WTC11 (cell line): ENCODE data around the gene KIF2C. TPM values are rescaled to one million over a fixed set of nuclear protein-coding genes. Genes with fewer than 3 reads are reported as not detected.

Experiments
- ATAC-seq: fragments of 200-7000 bp; cut with Tn5 transposase; 2 replicates; pipeline ENCODE4 v1.10.0; 2021; ENCODE audit warnings: mild to moderate bottlenecking, moderate library complexity
- CTCF ChIA-PET: fragments of 300-600 bp; sonication (Branson Sonifier 250); formaldehyde crosslinking; loops from one replicate; lab custom pipeline; 2021; ENCODE audit warnings: antibody characterized with exemption; lab: Charles Lee
- POLR2A ChIA-PET: fragments of 350-600 bp; sonication (Branson Sonifier 250); formaldehyde crosslinking; loops from one replicate; lab custom pipeline; 2021; ENCODE audit warnings: antibody characterized with exemption; lab: Charles Lee
- DNase-seq: peaks from one replicate; pipeline ENCODE4 v3.0.0; 2021; ENCODE audit warnings: low spot score
- H3K27ac Mint-ChIP-seq: 2 replicates; pipeline ENCODE4 v1.8.0; 2021; ENCODE audit warnings: mixed read lengths
- H3K27me3 Mint-ChIP-seq: 2 replicates; pipeline ENCODE4 v1.8.0; 2021; ENCODE audit warnings: low read depth, mild to moderate bottlenecking, moderate library complexity, mixed read lengths
- H3K36me3 Mint-ChIP-seq: 2 replicates; pipeline ENCODE4 v1.8.0; 2021; ENCODE audit warnings: mixed read lengths
- H3K4me1 Mint-ChIP-seq: 2 replicates; pipeline ENCODE4 v1.8.0; 2022; ENCODE audit warnings: mixed read lengths
- H3K4me3 Mint-ChIP-seq: 2 replicates; pipeline ENCODE4 v1.8.0; 2021; ENCODE audit warnings: mild to moderate bottlenecking, moderate library complexity, mixed read lengths
- H3K9me3 Mint-ChIP-seq: 2 replicates; pipeline ENCODE4 v1.8.0; 2021; ENCODE audit warnings: mixed read lengths
- ELF4 ChIP-seq: sonication (generic); formaldehyde crosslinking; IDR thresholded peaks from 2 replicates; pipeline ENCODE4 v1.8.1; 2022; ENCODE audit warnings: low read depth, mild to moderate bottlenecking, moderate library complexity, missing genetic modification reagents
- FOXK1 ChIP-seq: sonication (generic); formaldehyde crosslinking; IDR thresholded peaks from 2 replicates; pipeline ENCODE4 v1.8.0; 2022; ENCODE audit warnings: mild to moderate bottlenecking, moderate library complexity, missing genetic modification reagents
- IRF2 ChIP-seq: sonication (generic); formaldehyde crosslinking; IDR thresholded peaks from 2 replicates; pipeline ENCODE4 v1.8.0; 2022; ENCODE audit warnings: low read depth, missing genetic modification reagents, borderline replicate concordance
- MYBL2 ChIP-seq: sonication (generic); formaldehyde crosslinking; IDR thresholded peaks from 2 replicates; pipeline ENCODE4 v1.8.1; 2023; ENCODE audit warnings: mild to moderate bottlenecking, moderate library complexity, missing genetic modification reagents
- NR1H2 ChIP-seq: sonication (generic); formaldehyde crosslinking; IDR thresholded peaks from 2 replicates; pipeline ENCODE4 v1.9.0; 2021; ENCODE audit warnings: mild to moderate bottlenecking, moderate library complexity, missing genetic modification reagents
- OVOL2 ChIP-seq: fragments of 250-450 bp; sonication (Bioruptor Pico); IDR thresholded peaks from 2 replicates; pipeline ENCODE4 v1.9.0; 2021; ENCODE audit warnings: mild to moderate bottlenecking, borderline replicate concordance
- PRDM15 ChIP-seq: sonication (generic); formaldehyde crosslinking; IDR thresholded peaks from 2 replicates; pipeline ENCODE4 v1.8.0; 2022; ENCODE audit warnings: missing genetic modification reagents
- RORB ChIP-seq: fragments of 250-450 bp; sonication (Bioruptor Pico); IDR thresholded peaks from 2 replicates; pipeline ENCODE4 v1.9.0; 2021; ENCODE audit warnings: mild to moderate bottlenecking
- SOX15 ChIP-seq: fragments of 250-450 bp; sonication (Bioruptor Pico); IDR thresholded peaks from 2 replicates; pipeline ENCODE4 v1.9.0; 2021; ENCODE audit warnings: mild to moderate bottlenecking
- ZNF138 ChIP-seq: sonication (generic); formaldehyde crosslinking; conservative IDR thresholded peaks from 2 replicates; pipeline ENCODE4 v1.8.1; 2022; ENCODE audit warnings: mild to moderate bottlenecking, moderate library complexity, missing genetic modification reagents
- ZNF219 ChIP-seq: sonication (generic); formaldehyde crosslinking; IDR thresholded peaks from 2 replicates; pipeline ENCODE4 v1.8.0; 2023; ENCODE audit warnings: missing genetic modification reagents, mild to moderate bottlenecking, borderline replicate concordance
- ZNF317 ChIP-seq: sonication (generic); formaldehyde crosslinking; IDR thresholded peaks from 2 replicates; pipeline ENCODE4 v1.8.1; 2023; ENCODE audit warnings: low read depth, mild to moderate bottlenecking, moderate library complexity, missing genetic modification reagents, borderline replicate concordance
- ZNF416 ChIP-seq: fragments of 250-450 bp; sonication (Bioruptor Pico); IDR thresholded peaks from 2 replicates; pipeline ENCODE4 v1.9.0; 2021; ENCODE audit warnings: mild to moderate bottlenecking, inconsistent platforms
- ZNF423 ChIP-seq: fragments of 250-450 bp; sonication (Bioruptor Pico); IDR thresholded peaks from 2 replicates; pipeline ENCODE4 v2.1.2; 2022; ENCODE audit warnings: mild to moderate bottlenecking, moderate library complexity
- ZNF532 ChIP-seq: fragments of 250-450 bp; sonication (Bioruptor Pico); IDR thresholded peaks from 2 replicates; pipeline ENCODE4 v1.9.0; 2021; ENCODE audit warnings: mild to moderate bottlenecking, borderline replicate concordance
- total RNA-seq: library from RNA; stranded (reverse); gene quantifications from 3 replicates; pipeline ENCODE4 v1.2.3, GENCODE V29; 2021
- TF ChIP-seq, protein P1 (sequence below): fragments of 250-450 bp; sonication (Bioruptor Pico); conservative IDR thresholded peaks from 2 replicates; pipeline ENCODE4 v1.9.0; 2021; ENCODE audit warnings: mild to moderate bottlenecking
- TF ChIP-seq, protein P2 (sequence below): sonication (generic); formaldehyde crosslinking; IDR thresholded peaks from 2 replicates; pipeline ENCODE4 v1.8.1; 2023; ENCODE audit warnings: mild to moderate bottlenecking, missing genetic modification reagents
- TF ChIP-seq, protein P3 (sequence below): sonication (generic); formaldehyde crosslinking; IDR thresholded peaks from 2 replicates; pipeline ENCODE4 v1.8.1; 2023; ENCODE audit warnings: mild to moderate bottlenecking, missing genetic modification reagents, moderate library complexity

KIF2C gene
- total RNA-seq, 1 experiment from 2014 or later = 93.8 TPM

DNA sequence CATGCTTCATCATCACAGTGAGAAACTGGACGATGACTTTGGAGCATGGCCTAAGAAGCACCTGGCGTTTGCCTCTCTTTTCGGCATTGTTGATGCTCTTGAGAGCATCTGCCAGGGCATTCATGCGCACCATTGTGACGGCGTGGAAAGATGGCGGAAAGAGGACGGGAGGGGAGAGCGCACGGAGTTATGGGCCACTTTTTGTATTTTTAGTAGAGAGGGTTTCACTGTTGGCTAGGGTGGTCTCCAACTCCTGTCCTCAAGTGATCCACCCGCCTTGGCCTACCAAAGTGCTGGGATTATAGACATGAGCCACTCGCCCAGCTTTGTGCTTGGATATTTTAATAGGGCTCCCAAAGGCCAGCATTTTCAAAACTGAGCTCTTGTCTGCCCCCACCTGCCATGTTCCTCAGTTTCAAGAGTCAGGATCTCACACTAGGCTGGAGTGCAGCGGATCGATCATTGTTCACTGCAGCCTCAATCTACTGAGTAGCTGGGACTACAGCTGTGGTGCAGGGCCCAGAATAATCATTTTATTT lies 41.0 kb downstream of the KIF2C start (continued):
- TF ChIP-seq ZNF532 (CRISPR knock-in tag) = 0 out of 2 replicates have a peak, but pooled peaks have one; percentile 38

- Mint-ChIP-seq H3K4me1 (peaks cover 29% of the 10 kb centered on the region), H3K36me3 (peaks cover 18% of the 10 kb centered on the region), H3K27me3 (peaks cover 12% of the 10 kb centered on the region)
- CTCF ChIA-PET = interaction anchor here (0.6 to 3.3 kb wide), 11 partner anchors 9 to 228 kb away, joined by 3 to 21 read pairs (median 4); partner anchors contain the start of genes BTBD19, DYNLT4, PLK3 and RNU5D-1
- TF ChIP-seq ZNF138 (no peak), OVOL2 (CRISPR knock-in tag) (no peak), NR1H2 (CRISPR knock-in tag) (no peak), FOXK1 (CRISPR knock-in tag) (no peak), ZNF219 (CRISPR knock-in tag) (no peak), ZNF423 (no peak), SOX15 (CRISPR knock-in tag) (no peak), MYBL2 (CRISPR knock-in tag) (no peak), PRDM15 (CRISPR knock-in tag) (no peak), ELF4 (CRISPR knock-in tag) (no peak), ZNF416 (CRISPR knock-in tag) (no peak), IRF2 (CRISPR knock-in tag) (no peak), RORB (CRISPR knock-in tag) (no peak), ZNF317 (CRISPR knock-in tag) (no peak)
- TF ChIP-seq, protein P1, sequence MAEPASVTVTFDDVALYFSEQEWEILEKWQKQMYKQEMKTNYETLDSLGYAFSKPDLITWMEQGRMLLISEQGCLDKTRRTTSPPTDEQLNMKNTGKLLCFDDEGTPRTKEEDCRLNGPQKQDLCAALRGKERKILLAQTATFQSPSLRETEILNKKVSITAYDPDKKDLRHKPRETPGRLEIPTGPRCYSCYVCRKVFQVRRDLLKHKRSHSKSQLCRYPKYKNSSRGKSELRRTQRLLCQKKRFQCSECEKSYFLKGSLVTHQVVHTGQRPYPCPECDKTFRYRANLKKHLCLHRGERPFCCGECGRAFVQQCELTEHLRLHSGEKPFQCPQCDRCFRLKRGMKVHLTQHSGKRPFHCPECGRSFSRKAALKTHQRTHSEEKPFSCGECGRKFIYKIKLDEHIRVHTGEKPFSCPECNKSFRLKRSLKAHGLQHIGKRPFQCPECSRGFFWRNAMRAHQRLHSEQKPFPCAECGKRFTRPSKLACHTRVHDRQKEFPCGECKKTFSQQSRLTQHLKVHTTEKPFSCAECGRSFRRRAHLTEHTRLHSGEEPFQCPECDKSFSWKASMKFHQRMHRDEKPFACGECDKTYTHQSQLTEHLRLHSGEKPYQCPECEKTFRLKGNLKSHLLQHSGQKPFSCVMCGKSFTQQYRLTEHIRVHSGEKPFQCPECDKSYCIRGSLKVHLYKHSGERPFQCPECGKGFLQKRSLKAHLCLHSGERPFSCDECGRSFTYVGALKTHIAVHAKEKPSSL (CRISPR knock-in tag) = no peak
- TF ChIP-seq, protein P2, sequence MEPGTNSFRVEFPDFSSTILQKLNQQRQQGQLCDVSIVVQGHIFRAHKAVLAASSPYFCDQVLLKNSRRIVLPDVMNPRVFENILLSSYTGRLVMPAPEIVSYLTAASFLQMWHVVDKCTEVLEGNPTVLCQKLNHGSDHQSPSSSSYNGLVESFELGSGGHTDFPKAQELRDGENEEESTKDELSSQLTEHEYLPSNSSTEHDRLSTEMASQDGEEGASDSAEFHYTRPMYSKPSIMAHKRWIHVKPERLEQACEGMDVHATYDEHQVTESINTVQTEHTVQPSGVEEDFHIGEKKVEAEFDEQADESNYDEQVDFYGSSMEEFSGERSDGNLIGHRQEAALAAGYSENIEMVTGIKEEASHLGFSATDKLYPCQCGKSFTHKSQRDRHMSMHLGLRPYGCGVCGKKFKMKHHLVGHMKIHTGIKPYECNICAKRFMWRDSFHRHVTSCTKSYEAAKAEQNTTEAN (CRISPR knock-in tag) = no peak
- TF ChIP-seq, protein P3, sequence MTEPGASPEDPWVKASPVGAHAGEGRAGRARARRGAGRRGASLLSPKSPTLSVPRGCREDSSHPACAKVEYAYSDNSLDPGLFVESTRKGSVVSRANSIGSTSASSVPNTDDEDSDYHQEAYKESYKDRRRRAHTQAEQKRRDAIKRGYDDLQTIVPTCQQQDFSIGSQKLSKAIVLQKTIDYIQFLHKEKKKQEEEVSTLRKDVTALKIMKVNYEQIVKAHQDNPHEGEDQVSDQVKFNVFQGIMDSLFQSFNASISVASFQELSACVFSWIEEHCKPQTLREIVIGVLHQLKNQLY (CRISPR knock-in tag) = no peak
- TF ChIP-seq, all 79 proteins: peak for 0
- Mint-ChIP-seq H3K4me3 (peak overlapping the region; percentile 62), H3K9me3 (no peaks in the 10 kb centered on the region), H3K27ac (no peak overlapping the region)
- ATAC-seq (no peak), DNase-seq (no peak)
- POLR2A ChIA-PET = interaction anchor here (0.6 to 2.7 kb wide), 7 partner anchors 8 to 846 kb away, joined by 3 to 19 read pairs (median 6); partner anchors contain the start of genes EIF2B3, PLK3 and RPS8
Observed at GRCh38 chr1:44783697-44784093, 44.1 kb downstream of the KIF2C start.
